ENCODE measurements around the gene ZBTB34. TPM values are rescaled to one million over a fixed set of nuclear protein-coding genes. Genes with fewer than 3 reads are reported as not detected.

Gene ZBTB34
- total and polyA plus RNA-seq, 2 of the 4 experiments (the other 2 are of a cell fraction), result 2.7 to 3.1 TPM

- Histone ChIP-seq H3K36me3 (ENCODE audit: control insufficient read depth, insufficient read depth, low read length) (peaks cover 8% of the 10 kb centered on the region), H3K4me3 (ENCODE audit: insufficient read depth, low read depth, low read length) (no peak overlapping the region), H3K9me1 (ENCODE audit: insufficient read depth, low read length) (no peaks in the 10 kb centered on the region; the same call in 1 of the 2 replicates), H4K20me1 (ENCODE audit: insufficient read depth, low read length) (peaks cover 20% of the 10 kb centered on the region), H3K14ac (replicated peaks; ENCODE audit: low read depth, low read length) (no peak overlapping the region), H3K4ac (ENCODE audit: low read depth, low read length) (no peak overlapping the region), H3K27ac (ENCODE audit: insufficient read depth, low read length) (no peak overlapping the region), H3K27me3 (ENCODE audit: control insufficient read depth, insufficient read depth, low read length) (no peaks in the 10 kb centered on the region), H3K79me1 (ENCODE audit: low read depth in 1 of 2, low read length in 2 of 2) (peaks cover 21 to 46% of the 10 kb centered on the region in 2 experiments), H2AFZ (replicated peaks; ENCODE audit: low read length, poor library complexity) (no peak overlapping the region), H2BK5ac (ENCODE audit: low read depth, low read length, poor library complexity, severe bottlenecking) (no peak overlapping the region), H2BK15ac (ENCODE audit: low read depth, low read length) (no peak overlapping the region), H4K8ac (ENCODE audit: low read depth in 2 of 2, low read length in 2 of 2) (no peak overlapping the region), H3K4me2 (ENCODE audit: low read depth, low read length) (no peak overlapping the region), H3K23ac (ENCODE audit: low read depth, low read length) (no peak overlapping the region), H3K18ac (ENCODE audit: low read depth, low read length) (no peak overlapping the region), H2BK20ac (ENCODE audit: low read depth, low read length) (no peak overlapping the region), H3K56ac (ENCODE audit: extremely low read depth, insufficient read depth, low read length) (no peak overlapping the region), H3K9me3 (ENCODE audit: control insufficient read depth, insufficient read depth, low read length) (no peaks in the 10 kb centered on the region), H2AK9ac (replicated peaks; ENCODE audit: low read depth, low read length, poor library complexity) (no peak overlapping the region), H4K91ac (ENCODE audit: insufficient read depth, low read depth, low read length) (no peak overlapping the region), H3K4me1 (ENCODE audit: control insufficient read depth, insufficient read depth, low read length) (peaks cover 3% of the 10 kb centered on the region; the same call in 1 of the 2 replicates), H2BK120ac (ENCODE audit: low read depth, low read length) (no peak overlapping the region), H4K5ac (ENCODE audit: low read depth, low read length) (no peak overlapping the region), H3K9ac (ENCODE audit: low read depth, low read length) (no peak overlapping the region), H2AK5ac (ENCODE audit: low read depth, low read length) (no peak overlapping the region)
- WGBS, 2 experiments (ENCODE audit: extremely low coverage in 2 of 2, insufficient read length in 1 of 2), result 100% methylated on average over 3 of the region's 7 CpGs; no CpG with 5 or more reads in 1 of the 2 experiments
- in situ Hi-C loops (cut with MboI; ENCODE audit: low sequenced_read_pairs) (no loop called here), intact Hi-C loops (cut with micrococcal nuclease) (no loop called here), dilution Hi-C loops (cut with HindIII; ENCODE audit: low sequenced_read_pairs, unreplicated experiment) (no loop called here)
- ATAC-seq (ENCODE audit: low read depth) (no peak), DNase-seq (no peak)
- TF ChIP-seq USF2 (IDR thresholded peaks at IDR 0.05; ENCODE audit: low read depth, low read length) (no peak), CEBPB (IDR thresholded peaks at IDR 0.05; ENCODE audit: low read depth, low read length) (no peak), POLR2A (IDR thresholded peaks at IDR 0.05; ENCODE audit: low read depth, low read length) (no peak), CHD1 (IDR thresholded peaks at IDR 0.05; ENCODE audit: low read depth, low read length) (no peak), NFE2L2 (IDR thresholded peaks at IDR 0.05; ENCODE audit: low read depth, low read length) (no peak), MAZ (IDR thresholded peaks at IDR 0.05; ENCODE audit: borderline replicate concordance, low read depth, low read length) (no peak), FOS (IDR thresholded peaks at IDR 0.05; ENCODE audit: low read depth, low read length) (no peak)
- no TSS peak for BruUV-seq (replicated peaks)
- ChIA-PET CTCF (no interaction called here), POLR2A (ENCODE audit: unreplicated experiment) (no interaction called here)
These were observed 33.2 kb upstream of the ZBTB34 start for GRCh38 chr9:126827227-126827626.
